Fibroblast of lung (primary cell): Measurements from ENCODE around the gene ADAP1.

Source experiments
- CTCF ChIP-seq, 2 donors: IDR thresholded peaks in 1 of 2; conservative IDR thresholded peaks in 1 of 2; 1 replicate in 1 of 2; 2 replicates in 1 of 2; pipeline ENCODE4 v1.5.1; 2011 to 2012; ENCODE audit warnings: low read length in 2 of 2, control low read depth in 1 of 2, inconsistent platforms in 1 of 2, low read depth in 1 of 2, mild to moderate bottlenecking in 1 of 2
- EZH2 ChIP-seq: IDR thresholded peaks from 2 replicates; pipeline ENCODE4 v1.5.1; 2012; ENCODE audit warnings: low read length, control low read depth, mild to moderate bottlenecking; ENCODE audit errors: missing control alignments

GRCh38 chr7:908159-908581 lies 46.3 kb downstream of the ADAP1 start:
- TF ChIP-seq CTCF (conservative IDR thresholded peaks at IDR 0.05 in 1 of 2, IDR thresholded peaks at IDR 0.05 in 1 of 2; ENCODE audit: low read depth in 1 of 2, low read length in 2 of 2), result no peak
- TF ChIP-seq EZH2, result no peak
